ENCODE results near the gene DCST2.

DNA sequence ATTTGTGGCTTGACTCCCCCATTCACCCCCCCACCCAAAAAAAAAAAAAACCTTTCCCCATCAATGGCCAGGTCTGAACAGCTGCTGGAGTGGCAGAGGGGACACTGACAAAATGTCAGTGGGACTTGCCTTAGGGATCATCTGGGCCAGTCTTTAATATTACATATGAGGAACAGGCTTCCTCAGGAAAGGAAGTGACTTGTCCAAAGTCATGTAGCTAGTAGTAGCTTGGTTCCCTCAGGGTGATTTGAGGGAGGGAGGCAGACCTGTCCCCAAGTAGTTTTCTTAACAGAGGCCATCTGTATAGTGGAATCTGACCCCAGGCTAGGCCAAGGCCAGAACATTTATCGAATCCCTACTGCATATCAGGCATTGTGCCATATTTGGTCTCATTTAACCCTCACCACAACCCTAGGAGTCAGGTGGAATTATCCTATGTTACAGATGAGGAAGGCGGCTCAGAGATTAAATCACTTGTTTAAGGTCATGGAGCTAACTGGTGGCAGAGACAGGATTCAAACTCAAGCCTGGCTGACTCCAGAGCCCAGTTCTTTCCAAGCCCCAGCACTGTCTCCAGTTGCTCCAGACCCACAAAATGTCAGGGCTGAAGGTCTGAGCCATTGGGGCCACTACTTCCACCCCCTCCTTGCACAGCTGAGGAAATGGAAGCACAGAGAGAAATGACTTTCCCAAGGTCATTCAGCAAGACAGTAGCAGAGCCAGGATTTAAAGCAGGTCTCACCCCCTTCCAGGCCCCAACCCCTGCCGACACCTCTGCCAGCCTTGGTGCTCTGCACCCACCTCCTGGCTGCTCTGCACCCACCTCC is 20.6 kb downstream of the DCST2 start:
- TF ChIP-seq TCF12 (IDR thresholded peaks at IDR 0.05; ENCODE audit: low read depth, low read length) = no peak
- TF ChIP-seq EZH2 (IDR thresholded peaks at IDR 0.05; ENCODE audit: low read depth, low read length, severe bottlenecking) = no peak
- TF ChIP-seq EP300 (IDR thresholded peaks at IDR 0.05; ENCODE audit: borderline replicate concordance in 1 of 2, low read depth in 2 of 2, low read length in 2 of 2) = no peak
- no peak for TF ChIP-seq RXRA (IDR thresholded peaks at IDR 0.05; ENCODE audit: insufficient read depth, low read depth, low read length)
- TF ChIP-seq SIN3A (conservative IDR thresholded peaks at IDR 0.05 in 1 of 2, IDR thresholded peaks at IDR 0.05 in 1 of 2; ENCODE audit: low read depth in 1 of 2, low read length in 2 of 2) = no peak
- TF ChIP-seq, protein P1, sequence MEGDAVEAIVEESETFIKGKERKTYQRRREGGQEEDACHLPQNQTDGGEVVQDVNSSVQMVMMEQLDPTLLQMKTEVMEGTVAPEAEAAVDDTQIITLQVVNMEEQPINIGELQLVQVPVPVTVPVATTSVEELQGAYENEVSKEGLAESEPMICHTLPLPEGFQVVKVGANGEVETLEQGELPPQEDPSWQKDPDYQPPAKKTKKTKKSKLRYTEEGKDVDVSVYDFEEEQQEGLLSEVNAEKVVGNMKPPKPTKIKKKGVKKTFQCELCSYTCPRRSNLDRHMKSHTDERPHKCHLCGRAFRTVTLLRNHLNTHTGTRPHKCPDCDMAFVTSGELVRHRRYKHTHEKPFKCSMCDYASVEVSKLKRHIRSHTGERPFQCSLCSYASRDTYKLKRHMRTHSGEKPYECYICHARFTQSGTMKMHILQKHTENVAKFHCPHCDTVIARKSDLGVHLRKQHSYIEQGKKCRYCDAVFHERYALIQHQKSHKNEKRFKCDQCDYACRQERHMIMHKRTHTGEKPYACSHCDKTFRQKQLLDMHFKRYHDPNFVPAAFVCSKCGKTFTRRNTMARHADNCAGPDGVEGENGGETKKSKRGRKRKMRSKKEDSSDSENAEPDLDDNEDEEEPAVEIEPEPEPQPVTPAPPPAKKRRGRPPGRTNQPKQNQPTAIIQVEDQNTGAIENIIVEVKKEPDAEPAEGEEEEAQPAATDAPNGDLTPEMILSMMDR (IDR thresholded peaks at IDR 0.05; ENCODE audit: control extremely low read depth in 1 of 3, insufficient read depth in 1 of 3, low read depth in 1 of 3, low read length in 3 of 3) = no peak
- TF ChIP-seq BRCA1 (IDR thresholded peaks at IDR 0.05; ENCODE audit: low read depth, low read length) = no peak
- no peak for TF ChIP-seq SAP30 (IDR thresholded peaks at IDR 0.05; ENCODE audit: insufficient read depth, insufficient replicate concordance, low read length)
- no peak for TF ChIP-seq GABPA (IDR thresholded peaks at IDR 0.05; ENCODE audit: borderline replicate concordance, insufficient read depth, low read length)
- TF ChIP-seq HDAC2 (IDR thresholded peaks at IDR 0.05; ENCODE audit: borderline replicate concordance in 1 of 2, low read depth in 2 of 2, low read length in 2 of 2) = no peak
- TF ChIP-seq JUN (IDR thresholded peaks at IDR 0.05; ENCODE audit: low read depth, low read length) = no peak

Data from H1 (cell line).